H1 (cell line): Measurements from ENCODE around the gene GAS2L1. TPM values are rescaled to one million over a fixed set of nuclear protein-coding genes. Genes with fewer than 3 reads are reported as not detected.

ENCODE experiments used
- CTCF ChIA-PET: fragments of 300-600 bp; sonication (Branson Sonifier 250); formaldehyde crosslinking; loops from one replicate; lab custom pipeline; 2021; ENCODE audit not compliant: partially characterized antibody; lab: Charles Lee
- POLR2A ChIA-PET: fragments of 300-600 bp; sonication (Branson Sonifier 250); formaldehyde crosslinking; loops from one replicate; lab custom pipeline; 2021; ENCODE audit warnings: inconsistent platforms; ENCODE audit not compliant: partially characterized antibody; lab: Charles Lee
- DNase-seq, 2 experiments: peaks; one replicate each; pipeline versions ENCODE4 v3.0.0 to v3.0.0-alpha.2; 2010 to 2022; ENCODE audit warnings: low spot score in 2 of 2, low read depth in 1 of 2, mixed read lengths in 1 of 2
- FAIRE-seq: peaks from 2 replicates; lab custom pipeline; 2011; peaks lifted over from hg19 to GRCh38; lab: Jason Lieb, UNC
- H2AFZ ChIP-seq: 2 replicates; pipeline ENCODE4 v1.8.1; 2012; ENCODE audit warnings: low read length, inconsistent platforms
- H2AK5ac ChIP-seq: 2 replicates; pipeline ENCODE4 v1.6.1; 2013; ENCODE audit warnings: low read depth, low read length
- H2BK120ac ChIP-seq: replicated peaks from 2 replicates; pipeline ENCODE3; 2013; ENCODE audit warnings: low read depth, low read length, inconsistent platforms
- H2BK12ac ChIP-seq: 2 replicates; pipeline ENCODE4 v1.6.1; 2013; ENCODE audit warnings: low read depth, low read length
- H2BK15ac ChIP-seq: 2 replicates; pipeline ENCODE4 v1.6.1; 2013; ENCODE audit warnings: low read length
- H2BK20ac ChIP-seq: 2 replicates; pipeline ENCODE4 v1.6.1; 2013; ENCODE audit warnings: low read length
- H2BK5ac ChIP-seq: 2 replicates; pipeline ENCODE4 v1.6.1; 2013; ENCODE audit warnings: low read depth, low read length
- H3K14ac ChIP-seq: 2 replicates; pipeline ENCODE4 v1.6.1; 2013; ENCODE audit warnings: inconsistent platforms; ENCODE audit not compliant: insufficient read length
- H3K18ac ChIP-seq: 2 replicates; pipeline ENCODE4 v1.6.1; 2013; ENCODE audit warnings: low read length; ENCODE audit errors: extremely low read depth
- H3K23ac ChIP-seq: 2 replicates; pipeline ENCODE4 v1.6.1; 2013; ENCODE audit warnings: inconsistent platforms; ENCODE audit not compliant: insufficient read length
- H3K23me2 ChIP-seq: 2 replicates; pipeline ENCODE4 v1.6.1; 2013; ENCODE audit warnings: low read depth, low read length
- H3K27ac ChIP-seq: 2 replicates; pipeline ENCODE4 v1.6.1; 2011; ENCODE audit warnings: low read depth, low read length, inconsistent platforms
- H3K27me3 ChIP-seq, 4 experiments: replicated peaks in 1 of 4; 1 replicate in 1 of 4; 2 replicates in 3 of 4; pipeline versions ENCODE4 v1.6.1 to v1.8.1; 2011 to 2013; ENCODE audit warnings: low read length in 3 of 4, mild to moderate bottlenecking in 3 of 4, inconsistent platforms in 2 of 4, mixed read lengths in 2 of 4, moderate library complexity in 1 of 4; ENCODE audit not compliant: control insufficient read depth in 3 of 4, insufficient read depth in 3 of 4; ENCODE audit errors: extremely low read depth in 1 of 4
- H3K36me3 ChIP-seq, 4 experiments: 2 replicates each; pipeline versions ENCODE4 v1.6.1 to v1.8.1; 2011 to 2013; ENCODE audit warnings: mild to moderate bottlenecking in 4 of 4, low read length in 3 of 4, moderate library complexity in 2 of 4, control low read depth in 1 of 4, inconsistent platforms in 1 of 4; ENCODE audit not compliant: insufficient read depth in 4 of 4, control insufficient read depth in 2 of 4
- H3K4ac ChIP-seq: replicated peaks from 2 replicates; pipeline ENCODE3; 2013; ENCODE audit warnings: low read length, low read depth, mixed read lengths, inconsistent platforms; ENCODE audit not compliant: insufficient read length
- H3K4me1 ChIP-seq, 4 experiments: replicated peaks in 1 of 4; 1 replicate in 1 of 4; 2 replicates in 3 of 4; pipeline versions ENCODE4 v1.6.1 to v1.8.1; 2011 to 2013; ENCODE audit warnings: low read length in 3 of 4, inconsistent platforms in 2 of 4, mixed read lengths in 1 of 4; ENCODE audit not compliant: insufficient read depth in 4 of 4, control insufficient read depth in 3 of 4
- H3K4me2 ChIP-seq, 2 experiments: 2 replicates each; pipeline versions ENCODE4 v1.6.1 to v1.8.1; 2011 to 2013; ENCODE audit warnings: low read depth in 2 of 2, low read length in 2 of 2, control low read depth in 1 of 2, inconsistent platforms in 1 of 2, mild to moderate bottlenecking in 1 of 2; ENCODE audit not compliant: insufficient read depth in 1 of 2
- H3K4me3 ChIP-seq, 4 experiments: fragments of 200-600, 300-600 bp in 1 of 4; sonication (generic), shearing (Covaris generic), sonication (Bioruptor Twin) in 1 of 4; 2 replicates each; pipeline versions ENCODE4 v1.5.1 to v1.8.1; 2011 to 2016; ENCODE audit warnings: low read length in 4 of 4, low read depth in 3 of 4, control low read depth in 2 of 4, inconsistent platforms in 2 of 4, mild to moderate bottlenecking in 2 of 4, mixed read lengths in 1 of 4, moderate library complexity in 1 of 4; ENCODE audit not compliant: insufficient read depth in 2 of 4; ENCODE audit errors: extremely low read depth in 1 of 4
- H3K56ac ChIP-seq: replicated peaks from 2 replicates; pipeline ENCODE3; 2013; ENCODE audit warnings: low read depth, mild to moderate bottlenecking, mixed read lengths, low read length, inconsistent platforms; ENCODE audit not compliant: insufficient read length
- H3K79me1 ChIP-seq: 2 replicates; pipeline ENCODE4 v1.6.1; 2013; ENCODE audit warnings: low read depth, low read length, control low read depth
- H3K79me2 ChIP-seq, 2 experiments: 2 replicates each; pipeline versions ENCODE4 v1.6.1 to v1.8.1; 2012 to 2013; ENCODE audit warnings: low read length in 2 of 2, mild to moderate bottlenecking in 2 of 2, inconsistent platforms in 1 of 2; ENCODE audit not compliant: insufficient read depth in 2 of 2, control insufficient read depth in 1 of 2
- H3K9ac ChIP-seq, 4 experiments: replicated peaks in 1 of 4; 1 replicate in 1 of 4; 2 replicates in 3 of 4; pipeline versions ENCODE4 v1.6.1 to v1.8.1; 2011 to 2013; ENCODE audit warnings: low read depth in 3 of 4, low read length in 3 of 4, control low read depth in 2 of 4, mild to moderate bottlenecking in 2 of 4, moderate library complexity in 2 of 4, inconsistent platforms in 1 of 4; ENCODE audit errors: extremely low read depth in 1 of 4
- H3K9me3 ChIP-seq, 2 experiments: 2 replicates each; pipeline versions ENCODE4 v1.6.1 to v1.8.1; 2012 to 2013; ENCODE audit warnings: mild to moderate bottlenecking in 2 of 2, moderate library complexity in 2 of 2, control low read depth in 1 of 2, inconsistent platforms in 1 of 2, low read depth in 1 of 2, low read length in 1 of 2, mixed read lengths in 1 of 2; ENCODE audit not compliant: insufficient read depth in 2 of 2
- H4K20me1 ChIP-seq, 2 experiments: replicated peaks in 1 of 2; 2 replicates each; pipeline versions ENCODE3 to v1.8.1; 2011 to 2013; ENCODE audit warnings: inconsistent platforms in 2 of 2, low read length in 2 of 2, mild to moderate bottlenecking in 1 of 2; ENCODE audit not compliant: insufficient read depth in 2 of 2, control insufficient read depth in 1 of 2
- H4K5ac ChIP-seq: 2 replicates; pipeline ENCODE4 v1.6.1; 2013; ENCODE audit warnings: low read length, low read depth, mixed read lengths, inconsistent platforms; ENCODE audit not compliant: insufficient read length
- H4K8ac ChIP-seq: 2 replicates; pipeline ENCODE4 v1.8.0; 2013; ENCODE audit warnings: mild to moderate bottlenecking, moderate library complexity, low read length, inconsistent platforms; ENCODE audit not compliant: insufficient read depth; ENCODE audit errors: extremely low read depth
- H4K91ac ChIP-seq: replicated peaks from 2 replicates; pipeline ENCODE3; 2013; ENCODE audit warnings: low read length, mixed read lengths, inconsistent platforms; ENCODE audit not compliant: insufficient read length
- ATF3 ChIP-seq: IDR thresholded peaks from 2 replicates; pipeline ENCODE4 v1.6.1; 2011; ENCODE audit warnings: low read depth, mild to moderate bottlenecking, low read length; ENCODE audit not compliant: insufficient read depth
- CHD2 ChIP-seq: IDR thresholded peaks from 2 replicates; pipeline ENCODE4 v1.6.1; 2012; ENCODE audit warnings: low read length, improper control_type of control experiment
- EGR1 ChIP-seq: IDR thresholded peaks from 2 replicates; pipeline ENCODE4 v1.6.1; 2011; ENCODE audit warnings: low read depth, low read length, borderline replicate concordance
- EZH2 ChIP-seq: fragments of 200-600 bp; sonication (generic); IDR thresholded peaks from 2 replicates; pipeline ENCODE4 v1.7.1; 2012; ENCODE audit warnings: low read depth, mild to moderate bottlenecking, moderate library complexity, low read length, inconsistent platforms; ENCODE audit not compliant: severe bottlenecking
- GTF2F1 ChIP-seq: IDR thresholded peaks from 2 replicates; pipeline ENCODE4 v1.6.1; 2012; ENCODE audit warnings: low read depth, low read length, improper control_type of control experiment, borderline replicate concordance
- JUN ChIP-seq: IDR thresholded peaks from 2 replicates; pipeline ENCODE4 v1.6.1; 2011; ENCODE audit warnings: low read depth, mild to moderate bottlenecking, improper control_type of control experiment, low read length
- JUND ChIP-seq: IDR thresholded peaks from 2 replicates; pipeline ENCODE4 v1.6.1; 2011; ENCODE audit warnings: mild to moderate bottlenecking, improper control_type of control experiment, low read length
- KDM1A ChIP-seq: fragments of 200-600, 300-600 bp; sonication (generic); IDR thresholded peaks from 2 replicates; pipeline ENCODE4 v1.7.1; 2016; ENCODE audit warnings: mild to moderate bottlenecking, low read length, borderline replicate concordance
- KDM4A ChIP-seq: IDR thresholded peaks from one replicate; pipeline ENCODE4 v1.7.1; 2012; ENCODE audit warnings: low read depth, mild to moderate bottlenecking, moderate library complexity, low read length, inconsistent platforms; ENCODE audit not compliant: severe bottlenecking
- SRF ChIP-seq: IDR thresholded peaks from 2 replicates; pipeline ENCODE4 v1.6.1; 2011; ENCODE audit warnings: mild to moderate bottlenecking, low read depth, low read length, moderate library complexity
- WGBS, 2 experiments: shearing (Covaris generic) in 1 of 2; methylation state at CpG; one replicate each; pipeline versions ENCODE4 v1.1.6 to v1.1.7; 2013 to 2015; ENCODE audit warnings: low lambda C conversion rate in 2 of 2, mixed read lengths in 2 of 2, inconsistent platforms in 1 of 2, low coverage in 1 of 2, missing lambda C conversion rate in 1 of 2; ENCODE audit not compliant: insufficient replicate concordance in 2 of 2, insufficient coverage in 1 of 2, insufficient read length in 1 of 2; ENCODE audit errors: extremely low coverage in 1 of 2, missing lambda C conversion rate in 1 of 2; 5-methylcytosine and 5-hydroxymethylcytosine counted together
- polyA plus RNA-seq, 7 experiments: library from polyadenylated mRNA; depleted of rRNA in 3 of 7; stranded (reverse) in 5 of 7; unstranded in 2 of 7; fragments of >200 nt in 5 of 7; fragments of 200-250 nt in 2 of 7; gene quantifications; 1 replicate in 5 of 7; 2 replicates in 1 of 7; 4 replicates in 1 of 7; pipeline versions ENCODE4 v1.2.1 to v1.2.3, GENCODE V29; 2011 to 2013; ENCODE audit warnings: missing spikeins in 2 of 7, mixed read lengths in 2 of 7
- total RNA-seq: library from RNA; stranded (reverse); fragmentation: NEBNext Ultra II Directional; extraction: Animal tissue kit (Norgen Biotek cat#: 25700); gene quantifications from 2 replicates; pipeline ENCODE4 v1.2.1, GENCODE V29; 2021

GAS2L1 gene
- total and polyA plus RNA-seq, 2 of the 8 experiments (the other 6 are each of a cell fraction or from before 2014, with no cell fraction given) = 3.6 to 10.1 TPM

- ChIA-PET POLR2A (interaction anchor here (0.9 to 2.3 kb wide), 4 partner anchors 10 to 36 kb away, joined by 3 to 8 read pairs (median 4); partner anchors contain the start of gene GAS2L1), CTCF (interaction anchor here (1.1 kb wide), 1 partner anchor 44 kb away, joined by 3 read pairs; no protein-coding TSS in a partner anchor)
- peak within 1 kb of the TSS; percentile 27 to 56 (median 38); a peak in 7 of 8 replicates for H3K4me3 ChIP-seq
- TF ChIP-seq KDM4A (peak; percentile 36), ATF3 (no peak), EGR1 (no peak), KDM1A (0 out of 2 replicates have a peak, but pooled peaks have one; percentile 20), JUND (no peak), CHD2 (no peak), EZH2 (peak; percentile 79), JUN (no peak), SRF (no peak), GTF2F1 (no peak)
These were observed 9.1 kb downstream of the GAS2L1 start, which contains the start of gene RASL10A for GRCh38 chr22:29315286-29316140. TSS of gene RASL10A (minus strand) at chr22:29315697. CDS start at chr22:29315246, 451 bp downstream.

More at GRCh38 chr22:29315286-29316140, 9.1 kb downstream of the GAS2L1 start, which contains the start of gene RASL10A:
- peaks cover 0 to 12% (median 0%) of the 10 kb centered on the region in 4 experiments; a peak in 1 of 8 replicates for H3K36me3 ChIP-seq
- H4K20me1 ChIP-seq = peaks cover 6 to 11% of the 10 kb centered on the region in 2 experiments
- peak within 1 kb of the TSS; percentile 23 for H4K5ac ChIP-seq
- FAIRE-seq = no peak
- 8% methylated on average over 56 of the region's 103 CpGs; no CpG with 5 or more reads in 1 of the 2 experiments for WGBS, 2 experiments
- no peaks in the 10 kb centered on the region for H3K79me2 ChIP-seq
- no peak within 1 kb of the TSS for H2BK20ac ChIP-seq
- peaks cover 7 to 8% of the 10 kb centered on the region in 2 experiments; a peak in 3 of 4 replicates for H3K9me3 ChIP-seq
- no peak within 1 kb of the TSS for H3K14ac ChIP-seq
- H3K4ac ChIP-seq = no peak within 1 kb of the TSS
- H2AK5ac ChIP-seq = no peak within 1 kb of the TSS
- peak within 1 kb of the TSS; percentile 35 for H4K8ac ChIP-seq
- H2BK12ac ChIP-seq = peak within 1 kb of the TSS; percentile 39; the same call in 1 of the 2 replicates
- H3K27me3 ChIP-seq = peaks cover 29 to 46% (median 43%) of the 10 kb centered on the region in 4 experiments
- peaks cover 0 to 16% (median 9%) of the 10 kb centered on the region in 4 experiments; a peak in 6 of 7 replicates for H3K4me1 ChIP-seq
- DNase-seq = peak in 1 of 2 experiments; percentile 69
- H3K18ac ChIP-seq = peak within 1 kb of the TSS; percentile 32
- no peak within 1 kb of the TSS for H3K27ac ChIP-seq
- H2BK5ac ChIP-seq = no peak within 1 kb of the TSS
- H4K91ac ChIP-seq = no peak within 1 kb of the TSS
- no peak within 1 kb of the TSS for H3K56ac ChIP-seq
- H2BK120ac ChIP-seq = no peak within 1 kb of the TSS
- H3K9ac ChIP-seq = no peak within 1 kb of the TSS
- no peak within 1 kb of the TSS for H3K23ac ChIP-seq
- H3K4me2 ChIP-seq = peak within 1 kb of the TSS; percentile 68 to 74
- H2BK15ac ChIP-seq = no peak within 1 kb of the TSS
- peaks cover 6% of the 10 kb centered on the region; the same call in 1 of the 2 replicates for H3K23me2 ChIP-seq
- H3K79me1 ChIP-seq = no peaks in the 10 kb centered on the region
- peak within 1 kb of the TSS; percentile 9; the same call in 1 of the 2 replicates for H2AFZ ChIP-seq
